H54 (cell line): Measurements from ENCODE around the gene RPL11.
"Not testable (repeated sequence)": the region's sequence is repeated elsewhere in the genome, so short reads cannot be mapped to it uniquely, and the experiment has no call there.

ENCODE experiments used
- DNase-seq: peaks from one replicate; pipeline ENCODE4 v3.0.0; 2011; ENCODE audit warnings: low spot score, mixed read lengths; ENCODE audit not compliant: insufficient read length
- FAIRE-seq: peaks from 3 replicates; lab custom pipeline; 2011; peaks lifted over from hg19 to GRCh38; lab: Jason Lieb, UNC
- POLR2A ChIP-seq: IDR thresholded peaks from 2 replicates; pipeline ENCODE4 v1.6.1; 2011; ENCODE audit warnings: low read depth, mild to moderate bottlenecking, low read length

Gene RPL11

DNA sequence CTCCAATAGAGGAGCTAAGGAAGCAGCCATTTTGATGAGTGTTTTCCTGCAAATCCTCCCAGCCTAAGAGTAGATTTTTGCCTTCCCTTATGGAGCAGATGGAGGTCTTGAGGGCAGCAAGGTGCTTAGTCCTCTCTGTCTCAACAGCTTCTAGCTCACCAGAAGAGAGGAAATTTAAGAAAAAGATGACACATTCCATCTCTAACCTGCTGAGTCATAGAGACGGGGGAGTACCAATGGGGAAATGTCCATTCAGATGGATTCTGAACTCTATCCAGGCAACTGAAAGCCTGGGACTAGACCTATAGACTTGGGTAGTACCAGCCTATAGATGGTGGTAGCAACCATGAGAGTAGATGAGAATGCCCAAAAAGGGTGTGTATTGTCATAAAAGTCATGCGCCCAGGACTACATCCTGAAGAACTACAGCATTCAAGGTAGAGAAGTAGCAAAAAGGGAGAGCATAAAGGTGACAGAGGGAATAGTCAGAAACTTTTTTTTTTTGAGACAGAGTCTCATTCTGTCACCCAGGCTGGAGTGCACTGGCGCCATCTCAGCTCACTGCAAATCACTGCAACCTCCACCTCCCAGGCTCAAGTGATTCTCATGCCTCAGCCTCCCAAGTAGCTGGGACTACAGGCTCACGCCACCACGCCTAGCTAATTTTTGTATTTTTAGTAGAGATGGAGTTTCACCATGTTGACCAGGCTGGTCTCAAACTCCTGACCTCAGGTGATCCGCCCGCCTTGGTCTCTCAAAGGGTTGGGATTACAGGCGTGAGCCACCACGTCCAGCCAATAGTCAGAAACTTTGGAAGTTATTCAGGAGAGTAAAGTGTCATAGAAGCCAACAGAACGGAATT lies 41.0 kb downstream of the RPL11 start:
- FAIRE-seq: no peak
- no peak for TF ChIP-seq POLR2A
- DNase-seq: peak; percentile 17

DNA sequence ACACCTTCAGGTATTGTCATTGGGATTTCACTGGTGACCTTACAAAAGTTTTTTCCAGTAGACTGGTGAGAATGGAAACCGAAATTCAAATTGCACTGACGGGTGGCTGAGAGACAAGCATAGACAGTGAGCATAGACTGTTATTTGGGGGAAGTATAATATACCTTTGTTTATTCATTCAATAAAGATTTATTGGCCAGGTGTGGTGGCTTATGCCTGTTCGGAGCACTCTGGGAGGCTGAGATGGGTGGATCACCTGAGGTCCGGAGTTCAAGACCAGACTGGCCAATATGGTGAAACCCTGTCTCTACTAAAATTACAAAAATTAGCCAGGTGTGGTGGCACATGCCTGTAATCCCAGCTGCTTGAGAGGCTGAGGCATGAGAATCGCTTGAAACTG lies 41.7 kb downstream of the RPL11 start:
- FAIRE-seq, DNase-seq: not testable (repeated sequence)

DNA sequence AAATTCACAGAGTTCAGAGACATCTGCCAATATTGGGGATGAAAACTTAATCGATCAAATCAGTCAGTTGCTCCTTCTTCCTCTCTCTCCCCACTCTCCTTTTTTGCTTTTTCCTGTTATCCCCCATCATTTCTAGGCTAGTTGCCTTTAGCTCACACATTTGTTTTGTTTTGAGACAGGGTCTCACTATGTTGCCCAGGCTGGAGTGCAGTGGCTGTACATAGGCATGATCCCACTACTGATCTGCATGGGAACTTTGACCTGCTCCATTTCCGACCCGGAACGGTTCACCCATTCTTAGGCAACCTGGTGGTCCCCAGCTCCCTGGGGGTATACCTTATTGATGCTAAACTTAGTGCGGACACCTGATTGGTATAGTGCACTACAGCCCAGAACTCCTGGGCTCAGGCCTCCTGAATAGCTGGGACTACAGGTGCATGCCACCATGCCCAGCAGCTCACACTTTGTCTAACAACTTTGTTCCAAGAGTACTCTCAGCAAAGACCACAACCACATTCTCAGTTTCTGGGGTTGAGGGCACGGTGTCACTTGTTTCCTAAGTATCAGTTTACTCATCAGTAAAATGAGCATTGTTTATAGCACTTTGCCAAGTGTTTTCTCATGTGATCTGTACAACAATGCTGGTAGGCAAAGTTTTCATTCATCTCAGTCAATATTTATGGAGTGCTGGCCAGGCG lies 45.0 kb downstream of the RPL11 start:
- no peak for FAIRE-seq
- DNase-seq: no peak
- no peak for TF ChIP-seq POLR2A

DNA sequence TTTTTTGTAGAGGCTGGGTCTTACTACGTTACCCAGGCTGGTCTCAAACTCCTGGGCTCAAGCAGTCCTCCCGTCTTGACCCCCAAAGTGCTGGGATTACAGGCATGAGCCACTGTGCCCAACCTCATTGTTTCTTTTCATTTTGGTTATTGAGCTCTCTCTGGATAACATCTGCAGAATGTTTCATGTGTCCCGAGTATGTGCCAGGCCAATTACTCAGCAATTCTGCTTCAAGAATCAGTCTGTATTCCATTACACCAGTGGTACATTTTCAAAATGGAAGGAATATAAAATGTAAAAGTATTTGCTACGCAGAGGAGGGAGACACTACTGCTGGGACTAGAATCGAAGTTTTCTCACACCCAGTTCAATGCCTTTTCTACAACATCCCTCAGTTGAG lies 50.0 kb downstream of the RPL11 start:
- no peak for FAIRE-seq
- DNase-seq: no peak
- no peak for TF ChIP-seq POLR2A

DNA sequence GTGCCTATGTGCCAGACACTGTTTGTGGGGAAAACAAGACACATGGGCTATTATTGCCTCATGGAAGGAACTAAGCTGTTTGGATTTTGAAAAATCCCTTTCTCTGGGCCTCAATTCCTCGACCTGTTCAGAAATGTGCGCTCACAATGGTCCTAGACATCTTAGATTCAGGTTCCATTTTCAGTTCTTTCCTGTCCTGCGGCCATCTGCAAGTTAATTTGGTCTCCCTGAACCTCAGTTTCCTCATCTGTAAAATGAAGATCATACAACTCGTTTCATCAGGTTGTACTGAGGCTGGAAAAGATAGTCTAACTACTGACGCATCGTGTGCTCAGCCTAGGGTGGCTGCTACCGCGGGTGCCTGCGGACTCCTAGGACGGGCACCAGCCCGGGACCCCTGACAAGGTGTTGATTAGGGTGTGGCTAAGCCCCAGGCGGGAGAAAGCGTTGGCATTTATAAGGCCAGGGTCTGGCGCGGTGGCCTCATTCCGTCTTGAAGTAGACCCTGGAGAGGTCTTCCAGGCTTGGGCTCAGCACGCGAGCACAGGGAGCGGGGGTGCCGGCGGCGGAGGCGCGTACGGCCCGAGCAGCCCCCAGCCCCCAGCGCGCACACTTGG lies 51.2 kb downstream of the RPL11 start:
- TF ChIP-seq POLR2A: no peak
- FAIRE-seq (no peak), DNase-seq (no peak)

DNA sequence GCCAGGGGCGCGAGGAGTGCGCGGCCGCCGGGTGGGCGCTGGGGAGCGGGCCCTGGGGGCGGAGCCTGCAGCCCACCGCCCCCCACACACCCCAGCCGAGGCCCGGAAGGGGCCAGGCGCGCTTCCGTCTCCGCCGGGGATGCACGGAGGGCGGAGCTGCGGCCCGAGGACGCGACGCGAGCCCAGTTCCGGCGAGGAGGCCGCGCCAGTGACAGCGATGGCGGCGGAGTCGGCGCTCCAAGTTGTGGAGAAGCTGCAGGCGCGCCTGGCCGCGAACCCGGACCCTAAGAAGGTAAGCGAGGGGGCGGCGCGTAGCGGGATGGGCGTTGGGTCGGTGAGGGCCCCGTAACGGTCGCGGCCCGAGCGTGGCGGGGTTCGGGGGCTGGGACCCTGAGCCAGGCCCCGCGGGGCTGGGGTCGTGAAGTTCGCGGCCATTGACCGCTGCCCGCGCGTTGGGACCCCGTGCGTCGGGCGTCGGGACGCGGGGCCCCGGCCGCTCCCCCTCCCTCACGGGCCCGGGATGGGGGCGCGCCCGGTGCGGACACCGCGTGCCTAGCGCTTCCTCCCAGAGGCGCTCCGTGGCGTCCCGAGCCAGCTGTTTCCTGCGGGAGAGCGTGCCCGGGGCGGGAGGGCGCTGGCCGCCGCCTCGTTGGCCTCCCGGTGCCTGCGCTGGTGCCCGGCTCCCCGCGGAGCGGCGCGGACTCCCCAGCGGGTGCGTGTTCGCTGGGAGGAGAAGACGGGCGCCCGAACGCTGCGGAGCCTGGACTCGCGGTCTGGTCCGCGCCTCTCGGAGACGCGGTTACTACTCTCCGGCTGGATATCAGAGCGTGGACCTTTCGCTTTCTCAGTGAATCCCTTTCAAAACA lies 51.9 kb downstream of the RPL11 start, which contains the start of gene ELOA:
Gene ELOA, plus strand, starts transcription at position 185 of the 866 bp plus-strand sequence. Its CDS starts 33 bp downstream, at position 218.
- TF ChIP-seq POLR2A: peak; percentile 87
- FAIRE-seq (no peak), DNase-seq (peak; percentile 64)

DNA sequence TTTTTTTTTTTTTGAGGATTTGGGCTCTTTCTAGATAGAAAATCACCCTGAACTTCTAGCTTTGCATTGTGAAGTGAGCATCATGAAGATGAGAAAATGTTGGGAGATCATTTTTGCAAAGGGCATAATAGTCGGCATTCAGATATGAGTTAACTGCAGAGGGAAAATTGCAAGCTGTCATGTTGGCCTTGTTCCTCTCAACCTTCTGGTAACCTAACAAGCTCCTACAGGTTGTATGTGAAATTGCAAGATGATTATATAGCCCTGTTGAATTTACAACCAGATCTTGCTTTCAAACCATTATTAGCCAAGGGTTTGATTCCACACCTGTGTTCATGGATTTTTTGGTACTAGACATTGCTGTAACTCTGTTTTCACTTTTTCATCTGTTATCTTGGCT lies 53.9 kb downstream of the RPL11 start:
- DNase-seq: peak; percentile 28
- TF ChIP-seq POLR2A: no peak
- FAIRE-seq: no peak
